SKM-1 (cell line): ENCODE data around the gene PHF8.

Source experiments
- DNase-seq: peaks from one replicate; lab custom pipeline; 2025; ENCODE audit not compliant: unreplicated experiment; lab: John Stamatoyannopoulos, UW

Gene PHF8

GRCh38 chrX:54044126-54044876 lies at the start of gene PHF8:
PHF8 (minus strand) TSS chrX:54044473; CDS start chrX:54042728, 1,745 bp downstream.
- peak; percentile 63 for DNase-seq

- no peak for DNase-seq
These were observed 49.3 kb upstream of the PHF8 start for GRCh38 chrX:54093571-54093970.

- no peak for DNase-seq
These were observed 48.9 kb upstream of the PHF8 start for GRCh38 chrX:54093159-54093558.

- no peak for DNase-seq
These were observed 46.6 kb upstream of the PHF8 start for GRCh38 chrX:54090880-54091279.

GRCh38 chrX:54089191-54089590 lies 44.9 kb upstream of the PHF8 start:
- no peak for DNase-seq

- no peak for DNase-seq
These were observed 43.4 kb upstream of the PHF8 start for GRCh38 chrX:54087661-54088060.

- no peak for DNase-seq
These were observed 41.4 kb upstream of the PHF8 start for GRCh38 chrX:54085666-54086065.

- no peak for DNase-seq
These were observed 32.6 kb upstream of the PHF8 start for GRCh38 chrX:54076903-54077302.

GRCh38 chrX:54074826-54075225 lies 30.6 kb upstream of the PHF8 start:
- DNase-seq, result no peak

- no peak for DNase-seq
These were observed 23.5 kb upstream of the PHF8 start for GRCh38 chrX:54067766-54068165.

GRCh38 chrX:54066841-54067240 lies 22.6 kb upstream of the PHF8 start:
- no peak for DNase-seq

- no peak for DNase-seq
These were observed 20.3 kb upstream of the PHF8 start for GRCh38 chrX:54064564-54064963.

GRCh38 chrX:54063361-54063760 lies 19.1 kb upstream of the PHF8 start:
- no peak for DNase-seq

GRCh38 chrX:54049801-54050200 lies 5.5 kb upstream of the PHF8 start:
- no peak for DNase-seq

GRCh38 chrX:54048412-54048811 lies 4.1 kb upstream of the PHF8 start:
- no peak for DNase-seq

GRCh38 chrX:54045563-54046228 lies 1.4 kb upstream of the PHF8 start:
- no peak for DNase-seq

GRCh38 chrX:54044877-54045338 lies 635 bp upstream of the PHF8 start:
- DNase-seq, result peak; percentile 8

GRCh38 chrX:54043541-54044125 lies 640 bp downstream of the PHF8 start:
- DNase-seq, result no peak

- DNase-seq, result no peak
These were observed 1.2 kb downstream of the PHF8 start for GRCh38 chrX:54043056-54043455.

GRCh38 chrX:54042609-54043021 lies 1.7 kb downstream of the PHF8 start:
- no peak for DNase-seq

GRCh38 chrX:54030329-54030728 lies 13.9 kb downstream of the PHF8 start:
- no peak for DNase-seq

GRCh38 chrX:54029529-54030143 lies 14.6 kb downstream of the PHF8 start:
- no peak for DNase-seq
